ENCODE data around the gene PLEKHA4. TPM values are rescaled to one million over a fixed set of nuclear protein-coding genes. Genes with fewer than 3 reads are reported as not detected.

PLEKHA4 gene
- total and polyA plus RNA-seq, 2 experiments from 2014 or later: 12.2 to 12.3 TPM

GRCh38 chr19:48813123-48813913 is 55.1 kb downstream of the PLEKHA4 start:
- Histone ChIP-seq H3K27me3 (ENCODE audit: insufficient read depth) (peaks cover 8% of the 10 kb centered on the region; the same call in 1 of the 2 replicates), H3K4me2 (peak overlapping the region; percentile 95), H3K4me1 (ENCODE audit: insufficient read depth) (peaks cover 10% of the 10 kb centered on the region), H4K20me1 (replicated peaks; ENCODE audit: insufficient read depth) (no peaks in the 10 kb centered on the region), H3K79me2 (replicated peaks; ENCODE audit: insufficient read depth) (0 out of 2 replicates have a peak, but pooled peaks cover 3% of the 10 kb centered on the region), H3K9me2 (ENCODE audit: insufficient read depth) (no peaks in the 10 kb centered on the region), H3K36me3 (ENCODE audit: insufficient read depth) (no peaks in the 10 kb centered on the region), H3F3A (replicated peaks; ENCODE audit: low read depth) (peaks cover 14% of the 10 kb centered on the region), H3K27ac (ENCODE audit: low read depth) (peak overlapping the region; percentile 94), H3K4me3 (peak overlapping the region; percentile 83; the same call in 1 of the 2 replicates), H2AFZ (no peak overlapping the region)
- Mint-ChIP-seq H3K27me3 (ENCODE audit: insufficient read depth, low read depth, poor library complexity) (peaks cover 27% of the 10 kb centered on the region), H3K27ac (peak overlapping the region; percentile 94), H3K4me1 (peaks cover 34% of the 10 kb centered on the region), H3K9me3 (no peaks in the 10 kb centered on the region), H3K4me3 (peak overlapping the region; percentile 76; the same call in 2 of the 3 replicates), H3K36me3 (ENCODE audit: low read depth) (no peaks in the 10 kb centered on the region)
- DNase-seq (ENCODE audit: low spot score): peak; percentile 69
- TF ChIP-seq, protein P1, sequence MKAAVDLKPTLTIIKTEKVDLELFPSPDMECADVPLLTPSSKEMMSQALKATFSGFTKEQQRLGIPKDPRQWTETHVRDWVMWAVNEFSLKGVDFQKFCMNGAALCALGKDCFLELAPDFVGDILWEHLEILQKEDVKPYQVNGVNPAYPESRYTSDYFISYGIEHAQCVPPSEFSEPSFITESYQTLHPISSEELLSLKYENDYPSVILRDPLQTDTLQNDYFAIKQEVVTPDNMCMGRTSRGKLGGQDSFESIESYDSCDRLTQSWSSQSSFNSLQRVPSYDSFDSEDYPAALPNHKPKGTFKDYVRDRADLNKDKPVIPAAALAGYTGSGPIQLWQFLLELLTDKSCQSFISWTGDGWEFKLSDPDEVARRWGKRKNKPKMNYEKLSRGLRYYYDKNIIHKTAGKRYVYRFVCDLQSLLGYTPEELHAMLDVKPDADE (IDR thresholded peaks at IDR 0.05): no peak
- TF ChIP-seq CTCF (conservative IDR thresholded peaks at IDR 0.05; ENCODE audit: low read depth in 2 of 2): peak; percentile 59 to 68
- ATAC-seq: peak; percentile 2; the same call in 1 of the 3 replicates

DNA sequence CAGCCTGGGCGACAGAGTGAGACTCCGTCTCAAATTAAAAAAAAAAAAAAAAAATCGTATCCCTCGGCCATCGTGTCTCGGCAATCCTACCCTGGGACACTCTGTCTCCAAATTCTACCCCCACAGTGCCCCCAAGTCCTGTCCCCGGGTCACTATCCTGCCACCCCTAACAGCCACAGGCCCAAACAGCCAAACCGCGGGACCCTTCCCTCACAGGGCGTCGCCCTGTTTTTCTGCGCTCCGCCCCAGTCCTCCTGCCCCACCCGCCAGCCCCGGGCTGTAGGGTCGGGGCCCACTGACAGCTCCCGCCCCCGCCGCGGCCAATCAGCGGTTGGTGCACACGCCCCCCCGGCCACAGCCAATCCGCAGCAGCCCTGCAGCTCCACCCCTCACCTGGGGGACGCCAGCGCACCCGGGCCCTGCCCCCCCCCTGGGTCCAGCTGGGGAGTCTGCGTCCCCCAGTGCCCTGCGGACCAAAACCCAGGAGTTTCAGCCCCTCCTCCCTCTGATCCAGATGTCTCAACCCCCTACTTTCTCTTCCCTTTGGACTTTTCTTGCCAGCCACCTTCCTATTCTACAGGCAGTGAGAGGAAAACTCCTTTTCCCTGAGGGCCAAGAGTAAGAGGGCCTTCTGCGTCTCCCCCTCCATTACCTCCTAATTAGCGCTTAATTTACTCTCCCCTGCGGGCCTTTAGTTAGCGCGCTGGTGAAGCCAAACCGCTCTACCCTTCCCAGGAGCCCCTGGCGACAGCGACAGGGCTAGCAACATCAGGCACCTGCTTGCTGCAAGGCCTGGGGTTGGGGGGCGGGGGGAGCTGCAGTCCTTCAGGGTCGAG is 56.1 kb downstream of the PLEKHA4 start:
- no peaks in the 10 kb centered on the region for H3K36me3 Mint-ChIP-seq (ENCODE audit: low read depth)
- TF ChIP-seq POLR2AphosphoS5 (IDR thresholded peaks at IDR 0.05; ENCODE audit: low read depth): peak; percentile 65
- no peak for TF ChIP-seq JUNB (IDR thresholded peaks at IDR 0.05; ENCODE audit: unreplicated experiment)
- TF ChIP-seq, protein P2, sequence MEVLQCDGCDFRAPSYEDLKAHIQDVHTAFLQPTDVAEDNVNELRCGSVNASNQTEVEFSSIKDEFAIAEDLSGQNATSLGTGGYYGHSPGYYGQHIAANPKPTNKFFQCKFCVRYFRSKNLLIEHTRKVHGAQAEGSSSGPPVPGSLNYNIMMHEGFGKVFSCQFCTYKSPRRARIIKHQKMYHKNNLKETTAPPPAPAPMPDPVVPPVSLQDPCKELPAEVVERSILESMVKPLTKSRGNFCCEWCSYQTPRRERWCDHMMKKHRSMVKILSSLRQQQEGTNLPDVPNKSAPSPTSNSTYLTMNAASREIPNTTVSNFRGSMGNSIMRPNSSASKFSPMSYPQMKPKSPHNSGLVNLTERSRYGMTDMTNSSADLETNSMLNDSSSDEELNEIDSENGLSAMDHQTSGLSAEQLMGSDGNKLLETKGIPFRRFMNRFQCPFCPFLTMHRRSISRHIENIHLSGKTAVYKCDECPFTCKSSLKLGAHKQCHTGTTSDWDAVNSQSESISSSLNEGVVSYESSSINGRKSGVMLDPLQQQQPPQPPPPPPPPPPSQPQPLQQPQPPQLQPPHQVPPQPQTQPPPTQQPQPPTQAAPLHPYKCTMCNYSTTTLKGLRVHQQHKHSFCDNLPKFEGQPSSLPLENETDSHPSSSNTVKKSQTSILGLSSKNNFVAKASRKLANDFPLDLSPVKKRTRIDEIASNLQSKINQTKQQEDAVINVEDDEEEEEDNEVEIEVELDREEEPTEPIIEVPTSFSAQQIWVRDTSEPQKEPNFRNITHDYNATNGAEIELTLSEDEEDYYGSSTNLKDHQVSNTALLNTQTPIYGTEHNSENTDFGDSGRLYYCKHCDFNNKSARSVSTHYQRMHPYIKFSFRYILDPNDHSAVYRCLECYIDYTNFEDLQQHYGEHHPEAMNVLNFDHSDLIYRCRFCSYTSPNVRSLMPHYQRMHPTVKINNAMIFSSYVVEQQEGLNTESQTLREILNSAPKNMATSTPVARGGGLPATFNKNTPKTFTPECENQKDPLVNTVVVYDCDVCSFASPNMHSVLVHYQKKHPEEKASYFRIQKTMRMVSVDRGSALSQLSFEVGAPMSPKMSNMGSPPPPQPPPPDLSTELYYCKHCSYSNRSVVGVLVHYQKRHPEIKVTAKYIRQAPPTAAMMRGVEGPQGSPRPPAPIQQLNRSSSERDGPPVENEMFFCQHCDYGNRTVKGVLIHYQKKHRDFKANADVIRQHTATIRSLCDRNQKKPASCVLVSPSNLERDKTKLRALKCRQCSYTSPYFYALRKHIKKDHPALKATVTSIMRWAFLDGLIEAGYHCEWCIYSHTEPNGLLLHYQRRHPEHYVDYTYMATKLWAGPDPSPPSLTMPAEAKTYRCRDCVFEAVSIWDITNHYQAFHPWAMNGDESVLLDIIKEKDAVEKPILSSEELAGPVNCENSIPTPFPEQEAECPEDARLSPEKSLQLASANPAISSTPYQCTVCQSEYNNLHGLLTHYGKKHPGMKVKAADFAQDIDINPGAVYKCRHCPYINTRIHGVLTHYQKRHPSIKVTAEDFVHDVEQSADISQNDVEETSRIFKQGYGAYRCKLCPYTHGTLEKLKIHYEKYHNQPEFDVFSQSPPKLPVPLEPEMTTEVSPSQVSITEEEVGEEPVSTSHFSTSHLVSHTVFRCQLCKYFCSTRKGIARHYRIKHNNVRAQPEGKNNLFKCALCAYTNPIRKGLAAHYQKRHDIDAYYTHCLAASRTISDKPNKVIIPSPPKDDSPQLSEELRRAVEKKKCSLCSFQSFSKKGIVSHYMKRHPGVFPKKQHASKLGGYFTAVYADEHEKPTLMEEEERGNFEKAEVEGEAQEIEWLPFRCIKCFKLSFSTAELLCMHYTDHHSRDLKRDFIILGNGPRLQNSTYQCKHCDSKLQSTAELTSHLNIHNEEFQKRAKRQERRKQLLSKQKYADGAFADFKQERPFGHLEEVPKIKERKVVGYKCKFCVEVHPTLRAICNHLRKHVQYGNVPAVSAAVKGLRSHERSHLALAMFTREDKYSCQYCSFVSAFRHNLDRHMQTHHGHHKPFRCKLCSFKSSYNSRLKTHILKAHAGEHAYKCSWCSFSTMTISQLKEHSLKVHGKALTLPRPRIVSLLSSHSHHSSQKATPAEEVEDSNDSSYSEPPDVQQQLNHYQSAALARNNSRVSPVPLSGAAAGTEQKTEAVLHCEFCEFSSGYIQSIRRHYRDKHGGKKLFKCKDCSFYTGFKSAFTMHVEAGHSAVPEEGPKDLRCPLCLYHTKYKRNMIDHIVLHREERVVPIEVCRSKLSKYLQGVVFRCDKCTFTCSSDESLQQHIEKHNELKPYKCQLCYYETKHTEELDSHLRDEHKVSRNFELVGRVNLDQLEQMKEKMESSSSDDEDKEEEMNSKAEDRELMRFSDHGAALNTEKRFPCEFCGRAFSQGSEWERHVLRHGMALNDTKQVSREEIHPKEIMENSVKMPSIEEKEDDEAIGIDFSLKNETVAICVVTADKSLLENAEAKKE (CRISPR knock-in tag; IDR thresholded peaks at IDR 0.05): no peak
- TF ChIP-seq ZNF331 (CRISPR knock-in tag; IDR thresholded peaks at IDR 0.05; ENCODE audit: low read depth): no peak

More for the DNA sequence above, 56.1 kb downstream of the PLEKHA4 start:
- peak overlapping the region; percentile 94 for H3K27ac Mint-ChIP-seq
- Histone ChIP-seq H3K4me3 (peak overlapping the region; percentile 83), H2AFZ (peak overlapping the region; percentile 82), H3K4me1 (ENCODE audit: insufficient read depth) (peaks cover 17% of the 10 kb centered on the region), H4K20me1 (replicated peaks; ENCODE audit: insufficient read depth) (no peaks in the 10 kb centered on the region), H3K36me3 (ENCODE audit: insufficient read depth) (no peaks in the 10 kb centered on the region), H3K4me2 (peak overlapping the region; percentile 95), H3K27me3 (ENCODE audit: insufficient read depth) (peaks cover 8% of the 10 kb centered on the region; the same call in 1 of the 2 replicates), H3K9me2 (ENCODE audit: insufficient read depth) (no peaks in the 10 kb centered on the region), H3K27ac (ENCODE audit: low read depth) (peak overlapping the region; percentile 94), H3F3A (replicated peaks; ENCODE audit: low read depth) (peaks cover 17% of the 10 kb centered on the region), H3K79me2 (replicated peaks; ENCODE audit: insufficient read depth) (0 out of 2 replicates have a peak, but pooled peaks cover 3% of the 10 kb centered on the region)
- DNase-seq (ENCODE audit: low spot score) (peak; percentile 94), ATAC-seq (peak; percentile 65)
- peaks cover 43% of the 10 kb centered on the region for H3K4me1 Mint-ChIP-seq
- peaks cover 27% of the 10 kb centered on the region for H3K27me3 Mint-ChIP-seq (ENCODE audit: insufficient read depth, low read depth, poor library complexity)
- H3K9me3 Mint-ChIP-seq: no peaks in the 10 kb centered on the region
- peak overlapping the region; percentile 76 for H3K4me3 Mint-ChIP-seq
